ENCODE data around the gene DNAAF1.

DNAAF1 gene

DNA sequence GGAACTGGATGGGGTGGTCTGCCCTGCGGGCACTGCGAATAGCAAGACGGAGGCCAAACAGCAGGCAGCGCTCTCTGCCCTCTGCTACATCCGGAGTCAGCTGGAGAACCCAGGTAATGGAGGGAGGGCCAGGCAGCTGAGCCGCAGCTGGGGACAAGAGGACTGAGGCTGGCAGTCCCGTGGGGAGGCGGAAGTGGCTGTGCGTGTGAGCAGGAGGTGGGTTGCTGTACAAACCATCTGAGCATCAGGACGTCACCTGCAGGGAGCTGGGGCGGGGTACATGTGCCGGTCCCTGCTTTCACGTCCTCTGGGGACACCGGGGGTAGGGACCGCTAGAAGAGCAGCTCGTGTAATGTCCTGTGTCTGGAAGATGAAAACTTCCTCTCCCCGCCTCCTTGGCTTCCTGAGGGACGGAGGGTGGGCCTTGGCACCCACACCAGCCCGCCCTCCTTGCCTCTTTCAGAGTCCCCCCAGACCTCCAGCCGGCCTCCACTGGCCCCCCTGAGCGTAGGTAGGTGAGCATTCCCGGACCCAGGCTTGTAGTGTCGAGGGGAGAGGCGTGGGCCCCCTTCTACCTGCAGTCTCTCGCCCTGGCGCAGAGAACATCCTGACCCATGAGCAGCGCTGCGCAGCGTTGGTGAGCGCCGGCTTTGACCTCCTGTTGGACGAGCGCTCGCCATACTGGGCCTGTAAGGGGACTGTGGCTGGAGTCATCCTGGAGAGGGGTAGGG is 49.5 kb downstream of the DNAAF1 start:
- TF ChIP-seq ZFX (IDR thresholded peaks at IDR 0.05; ENCODE audit: borderline replicate concordance) = no peak
- TF ChIP-seq, protein P1, sequence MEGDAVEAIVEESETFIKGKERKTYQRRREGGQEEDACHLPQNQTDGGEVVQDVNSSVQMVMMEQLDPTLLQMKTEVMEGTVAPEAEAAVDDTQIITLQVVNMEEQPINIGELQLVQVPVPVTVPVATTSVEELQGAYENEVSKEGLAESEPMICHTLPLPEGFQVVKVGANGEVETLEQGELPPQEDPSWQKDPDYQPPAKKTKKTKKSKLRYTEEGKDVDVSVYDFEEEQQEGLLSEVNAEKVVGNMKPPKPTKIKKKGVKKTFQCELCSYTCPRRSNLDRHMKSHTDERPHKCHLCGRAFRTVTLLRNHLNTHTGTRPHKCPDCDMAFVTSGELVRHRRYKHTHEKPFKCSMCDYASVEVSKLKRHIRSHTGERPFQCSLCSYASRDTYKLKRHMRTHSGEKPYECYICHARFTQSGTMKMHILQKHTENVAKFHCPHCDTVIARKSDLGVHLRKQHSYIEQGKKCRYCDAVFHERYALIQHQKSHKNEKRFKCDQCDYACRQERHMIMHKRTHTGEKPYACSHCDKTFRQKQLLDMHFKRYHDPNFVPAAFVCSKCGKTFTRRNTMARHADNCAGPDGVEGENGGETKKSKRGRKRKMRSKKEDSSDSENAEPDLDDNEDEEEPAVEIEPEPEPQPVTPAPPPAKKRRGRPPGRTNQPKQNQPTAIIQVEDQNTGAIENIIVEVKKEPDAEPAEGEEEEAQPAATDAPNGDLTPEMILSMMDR (IDR thresholded peaks at IDR 0.05) = no peak

DNA sequence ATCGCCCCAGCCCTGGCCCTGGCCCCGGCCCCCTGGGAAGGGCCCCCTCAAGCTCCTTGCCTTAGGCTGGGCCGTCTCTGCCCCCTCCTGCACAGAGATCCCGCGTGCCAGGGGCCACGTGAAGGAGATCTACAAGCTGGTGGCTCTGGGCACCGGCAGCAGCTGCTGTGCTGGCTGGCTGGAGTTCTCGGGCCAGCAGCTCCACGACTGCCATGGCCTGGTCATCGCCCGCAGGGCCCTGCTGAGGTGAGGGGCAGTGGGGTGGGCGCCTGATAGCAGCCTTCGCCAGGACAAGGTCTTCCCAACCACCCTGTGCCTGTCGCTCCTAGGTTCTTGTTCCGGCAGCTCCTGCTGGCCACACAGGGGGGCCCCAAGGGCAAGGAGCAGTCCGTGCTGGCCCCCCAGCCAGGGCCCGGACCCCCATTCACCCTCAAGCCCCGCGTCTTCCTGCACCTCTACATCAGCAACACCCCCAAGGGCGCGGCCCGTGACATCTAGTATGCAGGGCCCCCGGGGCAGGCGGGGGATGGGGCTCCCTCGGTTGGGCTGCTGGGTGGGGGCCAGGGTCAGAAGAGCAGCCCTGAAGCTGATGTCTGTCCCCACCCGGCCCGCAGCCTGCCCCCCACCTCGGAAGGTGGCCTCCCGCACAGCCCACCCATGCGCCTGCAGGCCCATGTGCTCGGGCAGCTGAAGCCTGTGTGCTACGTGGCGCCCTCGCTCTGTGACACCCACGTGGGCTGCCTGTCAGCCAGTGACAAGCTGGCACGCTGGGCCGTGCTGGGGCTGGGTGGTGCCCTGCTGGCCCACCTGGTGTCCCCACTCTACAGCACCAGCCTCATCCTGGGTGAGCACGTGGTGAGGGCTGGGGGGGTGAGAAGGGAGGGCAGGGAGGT is 50.3 kb downstream of the DNAAF1 start:
- no peak overlapping the region for H3K27ac ChIP-seq
- no peak for TF ChIP-seq ZFX (IDR thresholded peaks at IDR 0.05; ENCODE audit: borderline replicate concordance)
- TF ChIP-seq, protein P1 (IDR thresholded peaks at IDR 0.05) = no peak

More for the DNA sequence above, 49.5 kb downstream of the DNAAF1 start:
- no peak overlapping the region for H3K27ac ChIP-seq

DNA sequence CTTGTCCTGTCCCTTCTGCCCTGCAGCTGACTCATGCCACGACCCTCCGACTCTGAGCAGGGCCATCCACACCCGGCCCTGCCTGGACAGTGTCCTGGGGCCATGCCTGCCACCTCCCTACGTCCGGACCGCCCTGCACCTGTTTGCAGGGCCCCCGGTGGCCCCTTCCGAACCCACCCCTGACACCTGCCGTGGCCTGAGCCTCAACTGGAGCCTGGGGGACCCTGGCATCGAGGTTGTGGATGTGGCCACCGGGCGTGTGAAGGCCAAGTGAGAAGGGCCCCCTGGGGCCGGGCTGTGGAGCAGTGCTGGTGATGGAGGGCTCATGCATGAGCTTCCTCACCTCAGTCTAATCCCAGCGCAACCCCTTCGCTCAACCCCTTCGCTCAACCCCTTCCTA is 51.0 kb downstream of the DNAAF1 start:
- H3K27ac ChIP-seq = no peak overlapping the region
- TF ChIP-seq, protein P1 (IDR thresholded peaks at IDR 0.05) = no peak
- TF ChIP-seq ZFX (IDR thresholded peaks at IDR 0.05; ENCODE audit: borderline replicate concordance) = no peak

DNA sequence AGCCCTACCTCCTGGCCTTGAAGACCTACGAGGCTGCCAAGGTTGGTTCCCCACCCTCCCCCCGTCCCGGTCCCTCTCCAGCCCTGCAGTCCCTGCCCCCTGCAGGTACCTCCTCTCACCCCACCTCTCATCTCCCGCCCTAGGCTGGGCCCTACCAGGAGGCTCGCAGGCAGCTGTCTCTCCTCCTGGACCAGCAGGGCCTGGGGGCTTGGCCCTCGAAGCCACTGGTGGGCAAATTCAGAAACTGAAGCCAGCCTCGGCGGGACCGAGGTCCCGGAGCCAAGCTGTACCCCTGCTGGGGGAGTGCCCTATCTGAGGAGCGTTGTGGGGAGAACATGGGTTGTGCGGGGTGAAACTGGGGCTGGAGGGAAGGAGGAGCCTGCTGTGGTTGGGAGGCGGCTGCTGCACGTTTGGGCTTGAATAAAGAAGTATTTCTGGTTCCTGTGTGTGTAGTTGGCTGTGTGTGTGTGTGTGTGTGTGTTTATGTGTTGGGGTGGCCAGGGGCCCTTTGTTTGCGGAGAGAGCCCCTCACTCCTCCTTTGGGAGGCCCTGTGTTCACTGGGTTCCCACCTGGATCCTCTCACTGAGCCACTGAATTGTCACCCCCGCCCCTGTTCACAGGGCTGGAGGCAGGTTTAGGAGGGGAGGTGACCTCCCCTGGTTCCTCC is 51.8 kb downstream of the DNAAF1 start:
- TF ChIP-seq ZFX (IDR thresholded peaks at IDR 0.05; ENCODE audit: borderline replicate concordance) = no peak
- TF ChIP-seq, protein P1 (IDR thresholded peaks at IDR 0.05) = no peak
- H3K27ac ChIP-seq = no peak overlapping the region

DNA sequence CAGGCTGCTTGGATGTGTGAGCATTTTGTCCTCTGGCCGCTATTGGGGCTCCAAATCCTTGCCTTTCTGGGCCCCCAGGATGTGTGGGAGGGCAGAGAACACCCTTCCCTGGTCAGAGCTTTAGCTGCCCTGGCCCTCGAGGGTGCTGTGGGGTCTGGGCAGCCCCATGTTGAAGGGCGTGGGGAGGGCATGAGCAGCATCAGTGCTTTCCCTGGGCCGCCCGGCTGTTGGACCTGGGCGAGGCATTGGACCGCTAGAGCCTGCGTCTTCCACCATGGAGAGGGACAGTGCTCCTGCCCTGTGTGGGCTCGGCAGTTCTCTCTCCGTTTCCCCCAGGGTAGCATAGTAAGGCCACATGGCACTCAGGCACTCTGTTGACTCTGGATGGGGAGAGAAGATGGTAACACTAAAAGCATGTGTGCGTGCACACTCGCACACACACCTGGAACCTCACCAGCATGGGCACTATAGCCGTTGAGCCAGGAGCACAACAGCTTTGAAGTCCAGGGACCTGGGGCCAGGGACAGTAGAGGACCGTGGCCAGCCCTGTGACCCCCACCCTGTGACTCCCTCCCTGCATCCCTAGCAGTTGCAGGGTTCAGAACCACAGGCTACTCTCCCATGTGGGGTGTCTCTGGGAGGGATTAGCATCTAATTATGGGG is 52.5 kb downstream of the DNAAF1 start:
- TF ChIP-seq, protein P1 (IDR thresholded peaks at IDR 0.05) = no peak
- TF ChIP-seq ZFX (IDR thresholded peaks at IDR 0.05; ENCODE audit: borderline replicate concordance) = no peak
- H3K27ac ChIP-seq = no peak overlapping the region

DNA sequence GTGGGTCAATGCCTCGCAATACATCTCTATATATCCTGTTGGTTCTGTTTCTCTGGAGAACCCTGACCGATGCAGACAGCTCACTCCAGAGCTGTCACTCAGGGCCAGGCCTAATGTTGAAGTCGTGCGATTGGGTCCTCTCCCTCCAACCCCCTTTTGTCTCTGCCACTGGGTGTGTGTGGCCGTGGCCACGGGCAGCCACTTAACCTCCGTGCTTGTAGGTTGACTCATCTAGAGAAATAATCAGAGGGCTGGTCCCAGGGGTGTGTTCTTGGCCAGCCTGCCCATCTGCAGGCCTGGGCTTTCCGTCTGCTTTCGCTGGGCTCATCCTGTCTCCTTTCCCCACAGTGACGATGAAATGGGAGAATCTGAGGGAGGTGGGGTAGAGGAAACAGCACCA is 53.3 kb downstream of the DNAAF1 start:
- TF ChIP-seq ZFX (IDR thresholded peaks at IDR 0.05; ENCODE audit: borderline replicate concordance) = no peak
- TF ChIP-seq, protein P1 (IDR thresholded peaks at IDR 0.05) = no peak
- H3K27ac ChIP-seq = no peak overlapping the region
